NT2/D1 (cell line): ENCODE measurements around the gene SELPLG.

Experiments
- SUZ12 ChIP-seq: IDR thresholded peaks from 2 replicates; pipeline ENCODE4 v1.6.1; 2011; ENCODE audit not compliant: insufficient read length, insufficient read depth; ENCODE audit errors: extremely low read depth
- YY1 ChIP-seq: IDR thresholded peaks from 2 replicates; pipeline ENCODE4 v1.6.1; 2011; ENCODE audit not compliant: insufficient read length, insufficient read depth
- ZNF274 ChIP-seq: IDR thresholded peaks from 2 replicates; pipeline ENCODE4 v1.6.1; 2011; ENCODE audit warnings: mild to moderate bottlenecking, low read depth, low read length

GRCh38 chr12:108607981-108608600, 25.6 kb downstream of the SELPLG start:
- TF ChIP-seq YY1 (no peak), SUZ12 (no peak), ZNF274 (no peak)
